NT2/D1 (cell line): ENCODE data around the gene OGFOD3.

Experiments used
- SUZ12 ChIP-seq: IDR thresholded peaks from 2 replicates; pipeline ENCODE4 v1.6.1; 2011; ENCODE audit not compliant: insufficient read length, insufficient read depth; ENCODE audit errors: extremely low read depth
- YY1 ChIP-seq: IDR thresholded peaks from 2 replicates; pipeline ENCODE4 v1.6.1; 2011; ENCODE audit not compliant: insufficient read length, insufficient read depth
- ZNF274 ChIP-seq: IDR thresholded peaks from 2 replicates; pipeline ENCODE4 v1.6.1; 2011; ENCODE audit warnings: mild to moderate bottlenecking, low read depth, low read length

GRCh38 chr17:82412535-82413520 lies 5.6 kb downstream of the OGFOD3 start:
- TF ChIP-seq SUZ12, result no peak
- TF ChIP-seq ZNF274, result no peak
- no peak for TF ChIP-seq YY1
